22Rv1 (cell line): Measurements from ENCODE around the gene SORL1.

Source experiments
- ZFX ChIP-seq: fragments of 450-650 bp; IDR thresholded peaks from 2 replicates; pipeline ENCODE4 v1.6.1; 2017; ENCODE audit warnings: antibody characterized with exemption, borderline replicate concordance
- TF ChIP-seq, protein P1 (sequence below): fragments of 450-650 bp; IDR thresholded peaks from 2 replicates; pipeline ENCODE4 v1.5.1; 2017; ENCODE audit warnings: mild to moderate bottlenecking

DNA sequence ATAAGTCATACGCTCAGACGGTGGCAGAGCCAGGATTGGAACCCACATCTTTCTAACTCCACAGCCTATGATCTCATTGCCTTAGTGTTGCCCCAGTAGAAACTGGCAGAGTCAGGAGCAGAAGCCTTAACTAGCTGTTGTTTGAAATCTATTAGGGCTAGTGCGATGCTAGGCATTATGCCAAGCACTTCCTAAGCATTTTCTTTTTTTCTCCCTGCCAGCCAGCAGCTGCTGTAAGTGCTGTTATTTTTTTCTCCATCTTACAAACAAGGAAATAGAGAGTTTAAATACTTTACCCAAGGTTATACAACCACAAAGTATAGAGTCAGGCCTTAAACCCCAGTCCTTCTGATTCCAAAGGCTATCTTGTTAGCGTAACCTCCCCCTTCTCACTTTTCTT lies 161.6 kb downstream of the SORL1 start:
- TF ChIP-seq, protein P1, sequence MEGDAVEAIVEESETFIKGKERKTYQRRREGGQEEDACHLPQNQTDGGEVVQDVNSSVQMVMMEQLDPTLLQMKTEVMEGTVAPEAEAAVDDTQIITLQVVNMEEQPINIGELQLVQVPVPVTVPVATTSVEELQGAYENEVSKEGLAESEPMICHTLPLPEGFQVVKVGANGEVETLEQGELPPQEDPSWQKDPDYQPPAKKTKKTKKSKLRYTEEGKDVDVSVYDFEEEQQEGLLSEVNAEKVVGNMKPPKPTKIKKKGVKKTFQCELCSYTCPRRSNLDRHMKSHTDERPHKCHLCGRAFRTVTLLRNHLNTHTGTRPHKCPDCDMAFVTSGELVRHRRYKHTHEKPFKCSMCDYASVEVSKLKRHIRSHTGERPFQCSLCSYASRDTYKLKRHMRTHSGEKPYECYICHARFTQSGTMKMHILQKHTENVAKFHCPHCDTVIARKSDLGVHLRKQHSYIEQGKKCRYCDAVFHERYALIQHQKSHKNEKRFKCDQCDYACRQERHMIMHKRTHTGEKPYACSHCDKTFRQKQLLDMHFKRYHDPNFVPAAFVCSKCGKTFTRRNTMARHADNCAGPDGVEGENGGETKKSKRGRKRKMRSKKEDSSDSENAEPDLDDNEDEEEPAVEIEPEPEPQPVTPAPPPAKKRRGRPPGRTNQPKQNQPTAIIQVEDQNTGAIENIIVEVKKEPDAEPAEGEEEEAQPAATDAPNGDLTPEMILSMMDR, result no peak
- no peak for TF ChIP-seq ZFX
